ENCODE measurements around the gene WDR88. TPM values are rescaled to one million over a fixed set of nuclear protein-coding genes. Genes with fewer than 3 reads are reported as not detected.

The WDR88 gene
- total and polyA plus RNA-seq, 10 of the 15 experiments (the other 5 are each of a cell fraction or from before 2014, with no cell fraction given), result 0.19 to 0.34 TPM; not detected in 8

DNA sequence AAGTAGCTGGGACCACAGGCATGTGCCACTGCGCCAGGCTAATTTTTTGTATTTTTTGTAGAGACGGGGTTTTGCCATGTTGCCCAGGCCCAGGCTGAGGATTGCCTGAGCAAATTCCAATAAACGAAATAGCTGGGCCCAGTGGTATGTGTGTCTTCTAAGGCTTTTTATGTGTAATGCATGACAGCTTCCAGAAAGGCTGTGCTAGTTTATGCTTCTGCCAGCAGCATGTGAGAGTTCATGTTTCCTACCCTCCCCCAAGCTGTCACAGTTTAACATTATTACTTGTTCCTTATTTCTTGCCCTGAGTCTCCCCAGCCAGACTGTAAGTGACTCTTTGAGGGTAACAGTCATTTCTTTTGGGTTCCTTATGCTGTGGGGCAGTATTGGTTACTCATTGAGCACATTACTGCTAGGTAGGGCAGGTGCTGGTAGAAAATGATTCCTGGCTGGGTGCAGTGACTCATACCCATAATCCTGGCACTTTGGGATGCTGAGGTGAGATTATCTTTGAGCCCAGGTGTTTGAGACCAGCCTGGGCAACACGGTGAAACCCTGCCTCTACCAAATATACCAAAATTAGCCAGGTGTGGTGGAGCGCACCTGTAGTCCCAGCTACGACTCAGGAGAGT is 37.4 kb upstream of the WDR88 start:
- DNase-seq (ENCODE audit: low read depth, low spot score) (no peak), ATAC-seq (no peak), FAIRE-seq (no peak)
- Histone ChIP-seq H2AFZ (ENCODE audit: control insufficient read depth, low read depth, low read length) (no peak overlapping the region), H3K4me3 (no peak overlapping the region), H3K79me2 (ENCODE audit: control insufficient read depth, insufficient read depth, low read length) (no peaks in the 10 kb centered on the region), H3K9me3 (replicated peaks; ENCODE audit: control insufficient read depth, insufficient read depth, low read length) (no peaks in the 10 kb centered on the region), H3K27me3 (replicated peaks in 1 of 2; ENCODE audit: control insufficient read depth in 2 of 2, insufficient read depth in 2 of 2, low read length in 1 of 2) (no peaks in the 10 kb centered on the region), H3K4me1 (ENCODE audit: control insufficient read depth, insufficient read depth, low read length) (no peaks in the 10 kb centered on the region), H3K9ac (ENCODE audit: control insufficient read depth, insufficient read depth, low read length) (no peak overlapping the region), H3K4me2 (ENCODE audit: control insufficient read depth, insufficient read depth) (no peak overlapping the region), H3K27ac (ENCODE audit: control insufficient read depth, insufficient read depth) (no peak overlapping the region), H3K36me3 (ENCODE audit: control insufficient read depth in 2 of 2, insufficient read depth in 2 of 2, low read length in 1 of 2) (peaks cover 6 to 25% of the 10 kb centered on the region in 2 experiments; a peak in 3 of 4 replicates), H4K20me1 (ENCODE audit: control insufficient read depth, insufficient read depth) (no peaks in the 10 kb centered on the region)
- WGBS (ENCODE audit: insufficient coverage, insufficient replicate concordance, low lambda C conversion rate, missing lambda C conversion rate), result 82% methylated on average over 6 of the region's 6 CpGs
- intact Hi-C loops (cut with micrococcal nuclease; ENCODE audit: unreplicated experiment), result no loop called here
- CTCF ChIA-PET, result no interaction called here
- BruUV-seq (replicated peaks), result no TSS peak
- RAD21 ChIA-PET (ENCODE audit: unreplicated experiment), result no interaction called here
- TF ChIP-seq HDAC6 (IDR thresholded peaks at IDR 0.05; ENCODE audit: unreplicated experiment) (no peak), NBN (IDR thresholded peaks at IDR 0.05) (no peak), LARP7 (IDR thresholded peaks at IDR 0.05) (no peak), CEBPZ (IDR thresholded peaks at IDR 0.05; ENCODE audit: low read depth, low read length) (no peak), JUND (IDR thresholded peaks at IDR 0.05; ENCODE audit: low read depth, low read length) (no peak), CBFB (IDR thresholded peaks at IDR 0.05; ENCODE audit: low read depth) (no peak), MTA2 (IDR thresholded peaks at IDR 0.05; ENCODE audit: low read depth) (no peak), ATF3 (IDR thresholded peaks at IDR 0.05; ENCODE audit: borderline replicate concordance, extremely low read depth, low read depth, low read length) (no peak), MYB (IDR thresholded peaks at IDR 0.05; ENCODE audit: borderline replicate concordance, low read depth, low read length) (no peak), ZBED1 (IDR thresholded peaks at IDR 0.05; ENCODE audit: borderline replicate concordance) (no peak)
- TF ChIP-seq, protein P1, sequence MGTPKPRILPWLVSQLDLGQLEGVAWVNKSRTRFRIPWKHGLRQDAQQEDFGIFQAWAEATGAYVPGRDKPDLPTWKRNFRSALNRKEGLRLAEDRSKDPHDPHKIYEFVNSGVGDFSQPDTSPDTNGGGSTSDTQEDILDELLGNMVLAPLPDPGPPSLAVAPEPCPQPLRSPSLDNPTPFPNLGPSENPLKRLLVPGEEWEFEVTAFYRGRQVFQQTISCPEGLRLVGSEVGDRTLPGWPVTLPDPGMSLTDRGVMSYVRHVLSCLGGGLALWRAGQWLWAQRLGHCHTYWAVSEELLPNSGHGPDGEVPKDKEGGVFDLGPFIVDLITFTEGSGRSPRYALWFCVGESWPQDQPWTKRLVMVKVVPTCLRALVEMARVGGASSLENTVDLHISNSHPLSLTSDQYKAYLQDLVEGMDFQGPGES (IDR thresholded peaks at IDR 0.05), result no peak
- in situ Hi-C loops (cut with MboI), result no loop called here
- POLR2A ChIA-PET, result no interaction called here
- SMC1A ChIA-PET (ENCODE audit: uncharacterized antibody, unreplicated experiment), result no interaction called here

All from GM12878 (cell line).